ENCODE results near the gene OLFML2B. TPM values are rescaled to one million over a fixed set of nuclear protein-coding genes. Genes with fewer than 3 reads are reported as not detected.

OLFML2B gene
- total RNA-seq, 1 experiment from 2014 or later = not detected

GRCh38 chr1:162000053-162000420, 23.6 kb downstream of the OLFML2B start:
- intact Hi-C loops (cut with micrococcal nuclease; ENCODE audit: unreplicated experiment) = no loop called here

GRCh38 chr1:161999301-162000052, 24.2 kb downstream of the OLFML2B start:
- intact Hi-C loops (cut with micrococcal nuclease; ENCODE audit: unreplicated experiment) = no loop called here
- Histone ChIP-seq H3K9me2 (ENCODE audit: insufficient read depth) (no peaks in the 10 kb centered on the region), H4K20me1 (ENCODE audit: insufficient read depth) (no peaks in the 10 kb centered on the region), H3K4me2 (no peak overlapping the region), H3K79me2 (ENCODE audit: low read depth) (no peaks in the 10 kb centered on the region), H3K4me3 (no peak overlapping the region), H3K4me1 (replicated peaks; ENCODE audit: insufficient read depth) (peaks cover 24% of the 10 kb centered on the region), H3K9me3 (ENCODE audit: insufficient read depth, low read depth) (no peaks in the 10 kb centered on the region), H3K36me3 (ENCODE audit: low read depth) (no peaks in the 10 kb centered on the region), H3F3A (ENCODE audit: insufficient read depth, low read depth) (0 out of 2 replicates have a peak, but pooled peaks cover 3% of the 10 kb centered on the region), H3K27ac (no peak overlapping the region), H3K27me3 (ENCODE audit: insufficient read depth, low read depth) (no peaks in the 10 kb centered on the region), H2AFZ (no peak overlapping the region)
- TF ChIP-seq CTCF (conservative IDR thresholded peaks at IDR 0.05) = no peak
- no peak for TF ChIP-seq EZH2 (IDR thresholded peaks at IDR 0.05; ENCODE audit: low read depth)
- POLR2A ChIA-PET (ENCODE audit: unreplicated experiment) = interaction anchor here (0.6 kb wide), 1 partner anchor 292 kb away, joined by 4 read pairs; no protein-coding TSS in a partner anchor
- CTCF ChIA-PET = no interaction called here
- DNase-seq = no peak
- BruUV-seq (replicated peaks) = no TSS peak

More at GRCh38 chr1:162000053-162000420, 23.6 kb downstream of the OLFML2B start:
- Histone ChIP-seq H3K4me2 (no peak overlapping the region), H3K9me2 (ENCODE audit: insufficient read depth) (no peaks in the 10 kb centered on the region), H3F3A (ENCODE audit: insufficient read depth, low read depth) (0 out of 2 replicates have a peak, but pooled peaks cover 3% of the 10 kb centered on the region), H4K20me1 (ENCODE audit: insufficient read depth) (no peaks in the 10 kb centered on the region), H3K9me3 (ENCODE audit: insufficient read depth, low read depth) (no peaks in the 10 kb centered on the region), H3K27ac (no peak overlapping the region), H3K4me3 (no peak overlapping the region), H3K36me3 (ENCODE audit: low read depth) (no peaks in the 10 kb centered on the region), H3K79me2 (ENCODE audit: low read depth) (no peaks in the 10 kb centered on the region), H2AFZ (no peak overlapping the region), H3K4me1 (replicated peaks; ENCODE audit: insufficient read depth) (peaks cover 24% of the 10 kb centered on the region), H3K27me3 (ENCODE audit: insufficient read depth, low read depth) (no peaks in the 10 kb centered on the region)
- CTCF ChIA-PET = no interaction called here
- TF ChIP-seq CTCF (conservative IDR thresholded peaks at IDR 0.05) (no peak), EZH2 (IDR thresholded peaks at IDR 0.05; ENCODE audit: low read depth) (no peak)
- POLR2A ChIA-PET (ENCODE audit: unreplicated experiment) = no interaction called here
- DNase-seq = no peak
- no TSS peak for BruUV-seq (replicated peaks)

GRCh38 chr1:161998811-161999210, 24.9 kb downstream of the OLFML2B start:
- Histone ChIP-seq H3K9me3 (ENCODE audit: insufficient read depth, low read depth) (no peaks in the 10 kb centered on the region), H3K36me3 (ENCODE audit: low read depth) (no peaks in the 10 kb centered on the region), H2AFZ (no peak overlapping the region), H3K27ac (no peak overlapping the region), H3K4me3 (no peak overlapping the region), H3K27me3 (ENCODE audit: insufficient read depth, low read depth) (no peaks in the 10 kb centered on the region), H3K79me2 (ENCODE audit: low read depth) (no peaks in the 10 kb centered on the region), H3K4me2 (peak overlapping the region; percentile 23; the same call in 1 of the 2 replicates), H3K9me2 (ENCODE audit: insufficient read depth) (no peaks in the 10 kb centered on the region), H4K20me1 (ENCODE audit: insufficient read depth) (no peaks in the 10 kb centered on the region), H3K4me1 (replicated peaks; ENCODE audit: insufficient read depth) (peaks cover 17% of the 10 kb centered on the region), H3F3A (ENCODE audit: insufficient read depth, low read depth) (0 out of 2 replicates have a peak, but pooled peaks cover 2% of the 10 kb centered on the region)
- no peak for TF ChIP-seq EZH2 (IDR thresholded peaks at IDR 0.05; ENCODE audit: low read depth)
- no peak for TF ChIP-seq CTCF (conservative IDR thresholded peaks at IDR 0.05)
- no TSS peak for BruUV-seq (replicated peaks)
- intact Hi-C loops (cut with micrococcal nuclease; ENCODE audit: unreplicated experiment) = no loop called here
- ChIA-PET CTCF (no interaction called here), POLR2A (ENCODE audit: unreplicated experiment) (interaction anchor here (0.6 kb wide), 1 partner anchor 293 kb away, joined by 4 read pairs; no protein-coding TSS in a partner anchor)
- peak; percentile 33 to 60 for DNase-seq

Data from PC-9 (cell line).